Activated CD4-positive, alpha-beta memory T cell treated with anti-CD3 and anti-CD28 coated beads, Interleukin-2, amount 10 ng/mL, durations not matched to agents 7 days and 5 days (primary cell): Measurements from ENCODE around the gene PIGQ. TPM values are rescaled to one million over a fixed set of nuclear protein-coding genes. Genes with fewer than 3 reads are reported as not detected.
"Not testable (repeated sequence)": the region's sequence is repeated elsewhere in the genome, so short reads cannot be mapped to it uniquely, and the experiment has no call there.

ENCODE experiments used
- CTCF ChIA-PET: fragments of 350-600 bp; sonication (Branson Sonifier 250); formaldehyde crosslinking; loops from one replicate; lab custom pipeline; 2021; ENCODE audit warnings: antibody characterized with exemption, inconsistent platforms; lab: Charles Lee
- POLR2A ChIA-PET: fragments of 350-600 bp; sonication (Branson Sonifier 250); formaldehyde crosslinking; loops from one replicate; lab custom pipeline; 2021; ENCODE audit warnings: antibody characterized with exemption; lab: Charles Lee
- DNase-seq: peaks from one replicate; pipeline ENCODE4 v3.0.0-alpha.2; 2020
- H3K27ac Mint-ChIP-seq: one replicate; pipeline ENCODE4 v1.8.0; 2021; ENCODE audit warnings: mild to moderate bottlenecking, mixed read lengths
- H3K27me3 Mint-ChIP-seq: one replicate; pipeline ENCODE4 v1.8.0; 2021; ENCODE audit warnings: mixed read lengths
- H3K36me3 Mint-ChIP-seq: one replicate; pipeline ENCODE4 v1.8.0; 2021; ENCODE audit warnings: low read depth, mixed read lengths
- H3K4me1 Mint-ChIP-seq: one replicate; pipeline ENCODE4 v1.8.0; 2021; ENCODE audit warnings: mixed read lengths
- H3K4me3 Mint-ChIP-seq: one replicate; pipeline ENCODE4 v1.8.0; 2021; ENCODE audit warnings: mild to moderate bottlenecking, mixed read lengths
- H3K9me3 Mint-ChIP-seq: one replicate; pipeline ENCODE4 v1.8.0; 2021; ENCODE audit warnings: mixed read lengths
- total RNA-seq, 2 experiments: library from RNA; stranded (reverse); gene quantifications; one replicate each; pipeline ENCODE4 v1.2.3, GENCODE V29; 2021

PIGQ gene
- total RNA-seq, 2 experiments from 2014 or later, result 33.7 to 35.1 TPM

GRCh38 chr16:591892-592517 is 22.2 kb downstream of the PIGQ start:
- CTCF ChIA-PET, result no interaction called here
- DNase-seq, result no peak
- H3K36me3 Mint-ChIP-seq, result peaks cover 9% of the 10 kb centered on the region
- no peaks in the 10 kb centered on the region for H3K27me3 Mint-ChIP-seq
- no peak overlapping the region for H3K27ac Mint-ChIP-seq
- POLR2A ChIA-PET, result interaction anchor here (0.9 kb wide), 1 partner anchor 45 kb away, joined by 3 read pairs; the partner anchor contains the start of gene METTL26
- no peak overlapping the region for H3K4me3 Mint-ChIP-seq
- H3K4me1 Mint-ChIP-seq, result peaks cover 31% of the 10 kb centered on the region
- H3K9me3 Mint-ChIP-seq, result no peaks in the 10 kb centered on the region

- DNase-seq, result no peak
- ChIA-PET CTCF (no interaction called here), POLR2A (interaction anchor here (0.9 kb wide), 1 partner anchor 44 kb away, joined by 3 read pairs; the partner anchor contains the start of gene METTL26)
- Mint-ChIP-seq H3K4me1 (peaks cover 24% of the 10 kb centered on the region), H3K4me3 (no peak overlapping the region), H3K9me3 (no peaks in the 10 kb centered on the region), H3K36me3 (peaks cover 8% of the 10 kb centered on the region), H3K27ac (no peak overlapping the region), H3K27me3 (no peaks in the 10 kb centered on the region)
These were observed 22.9 kb downstream of the PIGQ start for GRCh38 chr16:592518-593306.

GRCh38 chr16:593406-593805 is 23.6 kb downstream of the PIGQ start:
- peaks cover 19% of the 10 kb centered on the region for H3K4me1 Mint-ChIP-seq
- peaks cover 8% of the 10 kb centered on the region for H3K36me3 Mint-ChIP-seq
- POLR2A ChIA-PET, result no interaction called here
- DNase-seq, result no peak
- H3K4me3 Mint-ChIP-seq, result no peak overlapping the region
- H3K9me3 Mint-ChIP-seq, result no peaks in the 10 kb centered on the region
- CTCF ChIA-PET, result no interaction called here
- no peaks in the 10 kb centered on the region for H3K27me3 Mint-ChIP-seq
- H3K27ac Mint-ChIP-seq, result no peak overlapping the region

GRCh38 chr16:593807-594206 is 24.0 kb downstream of the PIGQ start:
- ChIA-PET POLR2A (no interaction called here), CTCF (no interaction called here)
- no peaks in the 10 kb centered on the region for H3K27me3 Mint-ChIP-seq
- no peak for DNase-seq
- no peak overlapping the region for H3K4me3 Mint-ChIP-seq
- peaks cover 8% of the 10 kb centered on the region for H3K36me3 Mint-ChIP-seq
- H3K4me1 Mint-ChIP-seq, result peaks cover 19% of the 10 kb centered on the region
- no peaks in the 10 kb centered on the region for H3K9me3 Mint-ChIP-seq
- no peak overlapping the region for H3K27ac Mint-ChIP-seq

- Mint-ChIP-seq H3K4me3 (no peak overlapping the region), H3K27ac (no peak overlapping the region), H3K27me3 (no peaks in the 10 kb centered on the region), H3K36me3 (peaks cover 8% of the 10 kb centered on the region), H3K9me3 (no peaks in the 10 kb centered on the region), H3K4me1 (peaks cover 19% of the 10 kb centered on the region)
- ChIA-PET CTCF (no interaction called here), POLR2A (no interaction called here)
- no peak for DNase-seq
These were observed 25.3 kb downstream of the PIGQ start for GRCh38 chr16:595094-595528.

GRCh38 chr16:595942-596735 is 26.4 kb downstream of the PIGQ start:
- ChIA-PET POLR2A (no interaction called here), CTCF (no interaction called here)
- Mint-ChIP-seq H3K27me3 (no peaks in the 10 kb centered on the region), H3K27ac (no peak overlapping the region), H3K4me1 (peaks cover 12% of the 10 kb centered on the region), H3K9me3 (no peaks in the 10 kb centered on the region), H3K36me3 (peaks cover 8% of the 10 kb centered on the region), H3K4me3 (no peak overlapping the region)
- DNase-seq, result no peak

- DNase-seq, result no peak
- Mint-ChIP-seq H3K27ac (no peak overlapping the region), H3K36me3 (peaks cover 8% of the 10 kb centered on the region), H3K4me1 (peaks cover 10% of the 10 kb centered on the region), H3K9me3 (no peaks in the 10 kb centered on the region), H3K27me3 (no peaks in the 10 kb centered on the region), H3K4me3 (no peak overlapping the region)
- ChIA-PET POLR2A (no interaction called here), CTCF (no interaction called here)
These were observed 26.9 kb downstream of the PIGQ start for GRCh38 chr16:596736-597060.

GRCh38 chr16:597655-598054 is 27.9 kb downstream of the PIGQ start:
- POLR2A ChIA-PET, H3K4me3 Mint-ChIP-seq, H3K9me3 Mint-ChIP-seq, H3K27me3 Mint-ChIP-seq, H3K27ac Mint-ChIP-seq, H3K4me1 Mint-ChIP-seq, DNase-seq, H3K36me3 Mint-ChIP-seq: not testable (repeated sequence)
- CTCF ChIA-PET, result interaction anchor here (1.1 kb wide), 1 partner anchor 22 kb away, joined by 3 read pairs; no protein-coding TSS in a partner anchor

- ChIA-PET CTCF (interaction anchor here (1.1 kb wide), 1 partner anchor 21 kb away, joined by 3 read pairs; no protein-coding TSS in a partner anchor), POLR2A (no interaction called here)
- Mint-ChIP-seq H3K4me3 (no peak overlapping the region), H3K4me1 (peaks cover 4% of the 10 kb centered on the region), H3K27ac (no peak overlapping the region), H3K9me3 (no peaks in the 10 kb centered on the region), H3K27me3 (no peaks in the 10 kb centered on the region), H3K36me3 (peaks cover 8% of the 10 kb centered on the region)
- no peak for DNase-seq
These were observed 29.3 kb downstream of the PIGQ start for GRCh38 chr16:598823-599739.

GRCh38 chr16:600781-601180 is 31.0 kb downstream of the PIGQ start:
- no peak for DNase-seq
- H3K9me3 Mint-ChIP-seq, result no peaks in the 10 kb centered on the region
- POLR2A ChIA-PET, result interaction anchor here (1.1 to 1.6 kb wide), 3 partner anchors 12 to 49 kb away, joined by 3 to 6 read pairs (median 4); partner anchors contain the start of gene METTL26
- H3K36me3 Mint-ChIP-seq, result peaks cover 8% of the 10 kb centered on the region
- H3K4me1 Mint-ChIP-seq, result peaks cover 3% of the 10 kb centered on the region
- CTCF ChIA-PET, result interaction anchor here (1.2 to 1.3 kb wide), 2 partner anchors 9 to 24 kb away, joined by 3 read pairs; no protein-coding TSS in a partner anchor
- H3K4me3 Mint-ChIP-seq, result no peak overlapping the region
- H3K27me3 Mint-ChIP-seq, result no peaks in the 10 kb centered on the region
- no peak overlapping the region for H3K27ac Mint-ChIP-seq

- Mint-ChIP-seq H3K4me1 (peaks cover 2% of the 10 kb centered on the region), H3K27ac (no peak overlapping the region), H3K27me3 (no peaks in the 10 kb centered on the region), H3K9me3 (no peaks in the 10 kb centered on the region), H3K36me3 (no peaks in the 10 kb centered on the region), H3K4me3 (no peak overlapping the region)
- no peak for DNase-seq
- ChIA-PET POLR2A (no interaction called here), CTCF (no interaction called here)
These were observed 34.2 kb downstream of the PIGQ start for GRCh38 chr16:603933-604332.

- Mint-ChIP-seq H3K4me1 (peaks cover 4% of the 10 kb centered on the region), H3K4me3 (no peak overlapping the region), H3K9me3 (no peaks in the 10 kb centered on the region), H3K27ac (no peak overlapping the region), H3K27me3 (no peaks in the 10 kb centered on the region), H3K36me3 (no peaks in the 10 kb centered on the region)
- no peak for DNase-seq
- ChIA-PET CTCF (no interaction called here), POLR2A (no interaction called here)
These were observed 37.0 kb downstream of the PIGQ start for GRCh38 chr16:606656-607307.
